ENCODE results near the gene CTNND2.

Gene CTNND2

GRCh38 chr5:11588803-11589202, 315.4 kb downstream of the CTNND2 start:
- ATAC-seq (ENCODE audit: insufficient read depth, low read depth), result no peak
- Histone ChIP-seq H3K27ac (ENCODE audit: low read length) (no peak overlapping the region), H3K36me3 (ENCODE audit: insufficient read depth, low read length) (no peaks in the 10 kb centered on the region), H3K27me3 (ENCODE audit: insufficient read depth, low read length, poor library complexity) (no peaks in the 10 kb centered on the region), H3K9ac (ENCODE audit: low read depth, low read length) (no peak overlapping the region), H3K9me3 (ENCODE audit: insufficient read depth, low read length, severe bottlenecking) (no peaks in the 10 kb centered on the region), H2AFZ (ENCODE audit: low read depth, low read length) (no peak overlapping the region), H3K4me2 (ENCODE audit: insufficient read depth, low read length) (no peak overlapping the region), H4K20me1 (ENCODE audit: insufficient read depth, low read length) (no peaks in the 10 kb centered on the region), H3K4me1 (ENCODE audit: insufficient read depth, low read length) (no peaks in the 10 kb centered on the region), H3K4me3 (ENCODE audit: low read depth in 1 of 2, low read length in 2 of 2) (no peak overlapping the region), H3K79me2 (ENCODE audit: insufficient read depth, low read length) (no peaks in the 10 kb centered on the region)
- DNase-seq, result no peak
- TF ChIP-seq EZH2 (IDR thresholded peaks at IDR 0.05; ENCODE audit: borderline replicate concordance, low read depth, low read length, severe bottlenecking) (no peak), CTCF (IDR thresholded peaks at IDR 0.05; ENCODE audit: borderline replicate concordance, extremely low read depth, low read length, poor library complexity, severe bottlenecking) (no peak)

- ATAC-seq (ENCODE audit: insufficient read depth, low read depth), result no peak
- Histone ChIP-seq H3K4me2 (ENCODE audit: insufficient read depth, low read length) (no peak overlapping the region), H3K27ac (ENCODE audit: low read length) (no peak overlapping the region), H2AFZ (ENCODE audit: low read depth, low read length) (no peak overlapping the region), H3K79me2 (ENCODE audit: insufficient read depth, low read length) (no peaks in the 10 kb centered on the region), H3K9ac (ENCODE audit: low read depth, low read length) (no peak overlapping the region), H4K20me1 (ENCODE audit: insufficient read depth, low read length) (no peaks in the 10 kb centered on the region), H3K36me3 (ENCODE audit: insufficient read depth, low read length) (no peaks in the 10 kb centered on the region), H3K4me3 (ENCODE audit: low read depth in 1 of 2, low read length in 2 of 2) (no peak overlapping the region), H3K4me1 (ENCODE audit: insufficient read depth, low read length) (no peaks in the 10 kb centered on the region), H3K9me3 (ENCODE audit: insufficient read depth, low read length, severe bottlenecking) (no peaks in the 10 kb centered on the region), H3K27me3 (ENCODE audit: insufficient read depth, low read length, poor library complexity) (no peaks in the 10 kb centered on the region)
- TF ChIP-seq CTCF (IDR thresholded peaks at IDR 0.05; ENCODE audit: borderline replicate concordance, extremely low read depth, low read length, poor library complexity, severe bottlenecking), result no peak
- TF ChIP-seq EZH2 (IDR thresholded peaks at IDR 0.05; ENCODE audit: borderline replicate concordance, low read depth, low read length, severe bottlenecking), result no peak
- DNase-seq, result no peak
Measured at GRCh38 chr5:11584017-11584416, 320.2 kb downstream of the CTNND2 start.

GRCh38 chr5:11579351-11579750, 324.9 kb downstream of the CTNND2 start:
- no peaks in the 10 kb centered on the region for H3K36me3 ChIP-seq (ENCODE audit: insufficient read depth, low read length)
- H3K4me2 ChIP-seq (ENCODE audit: insufficient read depth, low read length), result no peak overlapping the region
- no peak overlapping the region for H3K27ac ChIP-seq (ENCODE audit: low read length)
- no peak for TF ChIP-seq EZH2 (IDR thresholded peaks at IDR 0.05; ENCODE audit: borderline replicate concordance, low read depth, low read length, severe bottlenecking)
- TF ChIP-seq CTCF (IDR thresholded peaks at IDR 0.05; ENCODE audit: borderline replicate concordance, extremely low read depth, low read length, poor library complexity, severe bottlenecking), result no peak
- DNase-seq (no peak), ATAC-seq (ENCODE audit: insufficient read depth, low read depth) (no peak)
- H3K4me3 ChIP-seq (ENCODE audit: low read depth in 1 of 2, low read length in 2 of 2), result no peak overlapping the region
- H3K79me2 ChIP-seq (ENCODE audit: insufficient read depth, low read length), result no peaks in the 10 kb centered on the region
- H4K20me1 ChIP-seq (ENCODE audit: insufficient read depth, low read length), result no peaks in the 10 kb centered on the region
- H3K9ac ChIP-seq (ENCODE audit: low read depth, low read length), result no peak overlapping the region
- no peak overlapping the region for H2AFZ ChIP-seq (ENCODE audit: low read depth, low read length)
- no peaks in the 10 kb centered on the region for H3K27me3 ChIP-seq (ENCODE audit: insufficient read depth, low read length, poor library complexity)
- H3K4me1 ChIP-seq (ENCODE audit: insufficient read depth, low read length), result no peaks in the 10 kb centered on the region
- no peaks in the 10 kb centered on the region for H3K9me3 ChIP-seq (ENCODE audit: insufficient read depth, low read length, severe bottlenecking)

GRCh38 chr5:11574787-11575186, 329.5 kb downstream of the CTNND2 start:
- Histone ChIP-seq H4K20me1 (ENCODE audit: insufficient read depth, low read length) (no peaks in the 10 kb centered on the region), H3K27me3 (ENCODE audit: insufficient read depth, low read length, poor library complexity) (no peaks in the 10 kb centered on the region), H3K27ac (ENCODE audit: low read length) (no peak overlapping the region), H2AFZ (ENCODE audit: low read depth, low read length) (no peak overlapping the region), H3K4me3 (ENCODE audit: low read depth in 1 of 2, low read length in 2 of 2) (no peak overlapping the region), H3K4me2 (ENCODE audit: insufficient read depth, low read length) (no peak overlapping the region), H3K36me3 (ENCODE audit: insufficient read depth, low read length) (no peaks in the 10 kb centered on the region), H3K9me3 (ENCODE audit: insufficient read depth, low read length, severe bottlenecking) (no peaks in the 10 kb centered on the region), H3K79me2 (ENCODE audit: insufficient read depth, low read length) (no peaks in the 10 kb centered on the region), H3K9ac (ENCODE audit: low read depth, low read length) (no peak overlapping the region), H3K4me1 (ENCODE audit: insufficient read depth, low read length) (no peaks in the 10 kb centered on the region)
- ATAC-seq (ENCODE audit: insufficient read depth, low read depth), result no peak
- no peak for TF ChIP-seq EZH2 (IDR thresholded peaks at IDR 0.05; ENCODE audit: borderline replicate concordance, low read depth, low read length, severe bottlenecking)
- TF ChIP-seq CTCF (IDR thresholded peaks at IDR 0.05; ENCODE audit: borderline replicate concordance, extremely low read depth, low read length, poor library complexity, severe bottlenecking), result no peak
- DNase-seq, result no peak

Measured in DND-41 (cell line).